GM12878 (cell line): ENCODE measurements around the gene CCDC12. TPM values are rescaled to one million over a fixed set of nuclear protein-coding genes. Genes with fewer than 3 reads are reported as not detected.
A peak's percentile ranks its signal among the peaks of the same experiment; 100 is the strongest.

Source experiments
- ATAC-seq: fragments of 200-7000 bp; cut with Tn5 transposase; 3 replicates; pipeline ENCODE4 v1.9.1; 2020; ENCODE audit warnings: mild to moderate bottlenecking, moderate library complexity
- BruUV-seq: library from RNA; stranded (reverse); fragments of 400-500 nt; replicated peaks from 2 replicates; lab custom pipeline; 2021; lab: Mats Ljungman, UMichigan
- CTCF ChIA-PET: fragments of 300-600 bp; sonication (Branson Sonifier 250); formaldehyde crosslinking; extraction: SDS; loops from one replicate; lab custom pipeline; 2021; ENCODE audit warnings: inconsistent platforms; lab: Yijun Ruan, JAX
- POLR2A ChIA-PET: fragments of 350-600 bp; formaldehyde crosslinking; extraction: SDS; loops from one replicate; lab custom pipeline; 2021; ENCODE audit warnings: inconsistent platforms; lab: Charles Lee
- RAD21 ChIA-PET: fragments of 300-600 bp; sonication (Branson Sonifier 250); formaldehyde crosslinking; loops from one replicate; lab custom pipeline; 2023; ENCODE audit warnings: antibody characterized with exemption; ENCODE audit not compliant: unreplicated experiment; lab: Charles Lee
- SMC1A ChIA-PET: fragments of 300-600 bp; sonication (Branson Sonifier 250); formaldehyde crosslinking; loops from one replicate; lab custom pipeline; 2023; ENCODE audit not compliant: unreplicated experiment, uncharacterized antibody; lab: Charles Lee
- DNase-seq: peaks from one replicate; pipeline ENCODE4 v3.0.0-alpha.2; 2011; ENCODE audit warnings: low read depth, low spot score
- FAIRE-seq: peaks from 3 replicates; lab custom pipeline; 2011; peaks lifted over from hg19 to GRCh38; lab: Jason Lieb, UNC
- H2AFZ ChIP-seq: 2 replicates; pipeline ENCODE4 v1.6.0; 2011; ENCODE audit warnings: low read depth, low read length, control low read depth; ENCODE audit not compliant: control insufficient read depth
- H3K27ac ChIP-seq: 2 replicates; pipeline ENCODE4 v1.5.1; 2011; ENCODE audit warnings: control low read depth; ENCODE audit not compliant: control insufficient read depth, insufficient read depth
- H3K27me3 ChIP-seq, 2 experiments: replicated peaks in 1 of 2; 2 replicates each; pipeline versions ENCODE4 v1.6.0 to v1.6.1; 2011; ENCODE audit warnings: low read length in 1 of 2; ENCODE audit not compliant: control insufficient read depth in 2 of 2, insufficient read depth in 2 of 2
- H3K36me3 ChIP-seq, 2 experiments: 2 replicates each; pipeline ENCODE4 v1.5.1; 2011; ENCODE audit warnings: low read length in 1 of 2; ENCODE audit not compliant: control insufficient read depth in 2 of 2, insufficient read depth in 2 of 2
- H3K4me1 ChIP-seq: 2 replicates; pipeline ENCODE4 v1.6.1; 2011; ENCODE audit warnings: mild to moderate bottlenecking, low read length, moderate library complexity, mixed read lengths; ENCODE audit not compliant: control insufficient read depth, insufficient read depth
- H3K4me2 ChIP-seq: 2 replicates; pipeline ENCODE4 v1.6.0; 2011; ENCODE audit warnings: control low read depth; ENCODE audit not compliant: control insufficient read depth, insufficient read depth
- H3K4me3 ChIP-seq: fragments of 200-600 bp; sonication (generic); 2 replicates; pipeline ENCODE4 v1.5.1; 2016
- H3K79me2 ChIP-seq: 2 replicates; pipeline ENCODE4 v1.6.0; 2011; ENCODE audit warnings: low read length; ENCODE audit not compliant: control insufficient read depth, insufficient read depth
- H3K9ac ChIP-seq: 2 replicates; pipeline ENCODE4 v1.8.0; 2011; ENCODE audit warnings: low read length, control low read depth, mixed read lengths; ENCODE audit not compliant: control insufficient read depth, insufficient read depth
- H3K9me3 ChIP-seq: replicated peaks from 3 replicates; pipeline ENCODE4 v1.5.1; 2011; ENCODE audit warnings: mild to moderate bottlenecking, low read length; ENCODE audit not compliant: control insufficient read depth, insufficient read depth
- H4K20me1 ChIP-seq: 2 replicates; pipeline ENCODE4 v1.6.0; 2011; ENCODE audit not compliant: control insufficient read depth, insufficient read depth
- ATF7 ChIP-seq: fragments of 450-650 bp; IDR thresholded peaks from 2 replicates; pipeline ENCODE4 v1.6.1; 2016; ENCODE audit warnings: low read depth, mild to moderate bottlenecking
- EED ChIP-seq: sonication (generic); IDR thresholded peaks from 2 replicates; pipeline ENCODE4 v1.6.1; 2016; ENCODE audit warnings: antibody characterized with exemption, low read depth
- EZH2 ChIP-seq: IDR thresholded peaks from 2 replicates; pipeline ENCODE4 v1.6.1; 2012; ENCODE audit warnings: low read depth, mild to moderate bottlenecking, control low read depth, inconsistent platforms, low read length, borderline replicate concordance; ENCODE audit not compliant: control insufficient read depth
- NBN ChIP-seq: fragments of 450-650 bp; IDR thresholded peaks from 2 replicates; pipeline ENCODE4 v1.6.1; 2016
- NR2F1 ChIP-seq: fragments of 450-650 bp; conservative IDR thresholded peaks from 2 replicates; pipeline ENCODE4 v1.6.1; 2017; ENCODE audit warnings: mild to moderate bottlenecking
- POLR2AphosphoS2 ChIP-seq: IDR thresholded peaks from 2 replicates; pipeline ENCODE4 v1.6.1; 2011; ENCODE audit warnings: low read depth, mild to moderate bottlenecking, low read length, improper control_type of control experiment, moderate library complexity
- RBBP5 ChIP-seq: fragments of 200-600 bp; sonication (generic); conservative IDR thresholded peaks from 2 replicates; pipeline ENCODE4 v1.6.1; 2016
- RELA ChIP-seq: fragments of 450-650 bp; IDR thresholded peaks from 2 replicates; pipeline ENCODE4 v1.8.0; 2014; ENCODE audit warnings: borderline replicate concordance; ENCODE audit not compliant: partially characterized antibody
- RELB ChIP-seq: fragments of 450-650 bp; IDR thresholded peaks from 2 replicates; pipeline ENCODE4 v1.6.1; 2017; ENCODE audit warnings: low read depth, mild to moderate bottlenecking, moderate library complexity
- SMARCA5 ChIP-seq: fragments of 450-650 bp; IDR thresholded peaks from 2 replicates; pipeline ENCODE4 v1.6.1; 2017; ENCODE audit warnings: mild to moderate bottlenecking
- TAF1 ChIP-seq: IDR thresholded peaks from 2 replicates; pipeline ENCODE4 v1.6.1; 2011; ENCODE audit warnings: mild to moderate bottlenecking, low read depth, low read length, borderline replicate concordance
- ZBTB11 ChIP-seq: fragments of 450-650 bp; formaldehyde crosslinking; IDR thresholded peaks from 2 replicates; pipeline ENCODE4 v1.5.0; 2022; ENCODE audit warnings: mild to moderate bottlenecking, missing genetic modification characterization
- ZNF384 ChIP-seq: IDR thresholded peaks from 2 replicates; pipeline ENCODE4 v1.6.1; 2012; ENCODE audit warnings: low read depth, mild to moderate bottlenecking, low read length, improper control_type of control experiment, borderline replicate concordance
- WGBS: methylation state at CpG from one replicate; pipeline ENCODE4 v1.1.6; 2016; ENCODE audit warnings: low lambda C conversion rate; ENCODE audit not compliant: insufficient replicate concordance, insufficient coverage; ENCODE audit errors: missing lambda C conversion rate; 5-methylcytosine and 5-hydroxymethylcytosine counted together
- in situ Hi-C: fragments of 300-500 bp; cut with MboI; formaldehyde crosslinking; loops from 9 replicates; pipeline ENCODE4 v1.14.3; 2018; ENCODE audit warnings: mixed read lengths
- intact Hi-C: fragments of 100-400 bp; cut with micrococcal nuclease; formaldehyde crosslinking; loops from one replicate; pipeline ENCODE4 v1.14.2; 2022; ENCODE audit not compliant: unreplicated experiment
- polyA plus RNA-seq, 11 experiments: library from polyadenylated mRNA; depleted of rRNA in 4 of 11; unstranded in 6 of 11; stranded (reverse) in 5 of 11; fragments of >200 nt; fragmentation: Nextera tagmentation in 4 of 11; fragmentation: Illumina TruSeq in 1 of 11; extraction: Ambion mirVana in 4 of 11; extraction: Trizol in 1 of 11; gene quantifications; 1 replicate in 1 of 11; 2 replicates in 10 of 11; pipeline versions ENCODE4 v1.2.1 to v1.2.3, GENCODE V29; 2011 to 2016; ENCODE audit warnings: inconsistent platforms in 2 of 11, missing spikeins in 2 of 11, low read depth in 1 of 11
- total RNA-seq, 4 experiments: library from RNA; depleted of rRNA in 3 of 4; stranded (reverse); fragments of >200 nt in 3 of 4; fragmentation: Illumina TruSeq in 1 of 4; extraction: Trizol in 1 of 4; gene quantifications; 2 replicates each; pipeline versions ENCODE4 v1.2.1 to v1.2.3, GENCODE V29; 2013 to 2021

The CCDC12 gene
- total and polyA plus RNA-seq, 10 of the 15 experiments (the other 5 are each of a cell fraction or from before 2014, with no cell fraction given), result 9.2 to 91.4 (median 61.3) TPM

- in situ Hi-C loops, result no loop called here
- ChIA-PET POLR2A (interaction anchor here (0.6 to 10.1 kb wide), 11 partner anchors 11 to 34 kb away, joined by 3 to 163 read pairs (median 6); partner anchors contain the start of genes CCDC12 and NBEAL2), SMC1A (interaction anchor here (0.7 to 17.2 kb wide), 10 partner anchors 9 to 40 kb away, joined by 3 to 298 read pairs (median 8); partner anchors contain the start of gene CCDC12), RAD21 (interaction anchor here (1.0 to 7.0 kb wide), 11 partner anchors 12 to 36 kb away, joined by 3 to 48 read pairs (median 7); partner anchors contain the start of gene NBEAL2), CTCF (interaction anchor here (0.7 to 2.5 kb wide), 8 partner anchors 17 to 92 kb away, joined by 3 to 7 read pairs (median 4); no protein-coding TSS in a partner anchor)
- Histone ChIP-seq H3K4me3 (peak overlapping the region; percentile 11; the same call in 1 of the 2 replicates), H3K79me2 (peaks cover 94% of the 10 kb centered on the region), H4K20me1 (peaks cover under 1% of the 10 kb centered on the region), H3K27me3 (no peaks in the 10 kb centered on the region), H2AFZ (no peak overlapping the region), H3K27ac (peak overlapping the region; percentile 75), H3K36me3 (peaks cover under 1 to 13% of the 10 kb centered on the region in 2 experiments; a peak in 3 of 4 replicates), H3K9ac (peak overlapping the region; percentile 43; the same call in 1 of the 2 replicates), H3K4me2 (peak overlapping the region; percentile 60), H3K4me1 (peaks cover 73% of the 10 kb centered on the region), H3K9me3 (no peaks in the 10 kb centered on the region)
- DNase-seq (no peak), ATAC-seq (peak; percentile 74), FAIRE-seq (peak; percentile 13)
- 0% methylated on average over 8 of the region's 8 CpGs for WGBS
- intact Hi-C loops, result loop anchor here (2.0 kb wide), 1 partner anchor 27 kb away; no protein-coding TSS in a partner anchor
- TSS peak; percentile 10 for BruUV-seq
- TF ChIP-seq NR2F1 (no peak), ZNF384 (peak; percentile 65), SMARCA5 (no peak), ATF7 (peak; percentile 70; the same call in 1 of the 2 replicates), RELB (peak; percentile 56; the same call in 1 of the 2 replicates), EED (peak; percentile 75), NBN (peak; percentile 52; the same call in 1 of the 2 replicates), POLR2AphosphoS2 (no peak), TAF1 (no peak), EZH2 (no peak), RBBP5 (no peak), RELA (no peak), ZBTB11 (CRISPR knock-in tag) (no peak)
Measured at GRCh38 chr3:46953234-46954010, 23.1 kb downstream of the CCDC12 start.
